UCSD-AML1 (cell line): ENCODE measurements around the gene ALK.

ENCODE experiments used
- DNase-seq: peaks from one replicate; lab custom pipeline; 2025; ENCODE audit not compliant: unreplicated experiment; lab: John Stamatoyannopoulos, UW

ALK gene

DNA sequence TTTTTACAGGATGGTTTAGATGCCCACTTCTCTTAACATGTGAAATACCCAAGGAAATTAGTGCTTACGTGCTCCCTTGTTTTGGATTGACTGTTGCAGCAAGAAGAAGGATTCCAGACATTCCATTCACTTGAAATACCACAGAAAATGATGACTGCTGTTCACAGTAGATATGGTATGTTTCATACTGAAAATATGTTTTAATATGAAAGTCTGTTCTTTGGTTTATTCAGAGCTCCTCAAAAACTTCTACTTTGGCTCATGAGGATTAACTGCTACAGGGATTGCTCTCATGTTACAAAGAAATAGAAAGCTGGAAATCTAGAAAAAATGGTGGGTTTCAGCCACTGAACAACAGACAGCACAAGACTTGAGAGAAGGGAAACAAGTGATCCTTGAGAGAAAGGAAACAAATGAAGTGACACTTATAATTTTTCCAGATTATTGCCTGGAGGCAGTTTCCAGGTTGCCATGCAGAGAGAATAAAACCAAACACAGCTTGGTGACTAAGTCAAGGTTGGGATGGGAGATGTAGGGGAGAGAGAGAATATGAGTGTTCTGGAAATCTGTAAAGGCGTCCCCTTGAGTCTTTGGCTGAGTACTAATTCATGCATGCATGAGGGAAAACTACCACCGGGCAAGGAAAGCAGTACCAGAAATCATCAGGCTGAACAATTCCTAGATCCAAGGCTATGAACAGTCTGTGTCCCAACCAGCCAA lies 458.0 kb downstream of the ALK start:
- no peak for DNase-seq

GRCh38 chr2:29462293-29462692 lies 459.1 kb downstream of the ALK start:
- no peak for DNase-seq

DNA sequence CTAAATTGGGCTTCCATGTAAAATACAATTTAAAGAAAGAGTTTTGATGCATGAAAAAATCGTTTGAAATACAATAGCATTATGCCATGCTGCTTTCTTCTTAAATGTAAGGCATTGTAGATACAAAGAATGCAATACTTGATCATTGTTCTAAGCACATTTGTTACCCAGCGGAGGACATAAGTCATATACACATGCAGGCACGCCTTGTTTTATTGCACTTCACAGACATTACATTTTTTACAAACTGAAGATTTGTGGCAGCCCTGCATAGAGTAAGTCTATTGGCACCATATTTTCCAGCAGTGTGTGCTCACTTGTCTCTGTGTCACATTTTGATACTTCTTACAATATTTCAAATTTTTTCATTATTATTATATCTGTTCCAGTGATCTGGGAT lies 461.2 kb downstream of the ALK start:
- DNase-seq = no peak

GRCh38 chr2:29459445-29460179 lies 461.8 kb downstream of the ALK start:
- DNase-seq = no peak

- DNase-seq = no peak
Measured at GRCh38 chr2:29456429-29456828, 465.0 kb downstream of the ALK start.

DNA sequence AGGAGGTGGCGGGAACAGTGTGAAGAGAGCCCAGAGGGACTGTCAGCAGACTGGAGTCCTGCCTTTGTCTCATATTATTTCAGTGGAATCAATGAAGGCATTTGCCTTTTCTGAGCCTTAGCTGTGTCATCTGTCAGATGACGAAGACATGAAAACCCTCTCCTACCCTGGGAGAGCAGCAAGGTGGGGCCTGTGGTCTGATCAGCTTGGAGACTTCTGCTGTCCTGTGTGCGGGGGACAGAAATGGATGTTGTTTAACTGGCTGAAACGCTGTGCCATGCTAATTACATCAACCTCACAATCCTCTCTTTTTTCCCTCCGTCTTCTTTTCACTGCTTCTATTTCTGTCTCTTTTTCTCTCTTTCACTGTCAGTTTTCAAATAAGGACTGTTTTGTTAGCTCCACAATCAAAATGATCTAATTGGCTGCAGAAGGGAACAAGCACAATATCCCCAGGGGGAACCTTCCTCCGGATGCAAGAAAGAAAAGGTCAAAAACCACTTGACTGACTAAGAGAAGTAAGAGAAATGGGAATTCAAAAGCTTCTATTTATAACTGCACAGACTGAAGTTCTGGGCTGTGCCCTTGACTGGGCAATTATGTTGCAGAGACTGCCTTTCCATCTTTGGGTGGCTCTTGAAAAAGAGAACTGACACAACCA lies 466.1 kb downstream of the ALK start:
- no peak for DNase-seq

DNA sequence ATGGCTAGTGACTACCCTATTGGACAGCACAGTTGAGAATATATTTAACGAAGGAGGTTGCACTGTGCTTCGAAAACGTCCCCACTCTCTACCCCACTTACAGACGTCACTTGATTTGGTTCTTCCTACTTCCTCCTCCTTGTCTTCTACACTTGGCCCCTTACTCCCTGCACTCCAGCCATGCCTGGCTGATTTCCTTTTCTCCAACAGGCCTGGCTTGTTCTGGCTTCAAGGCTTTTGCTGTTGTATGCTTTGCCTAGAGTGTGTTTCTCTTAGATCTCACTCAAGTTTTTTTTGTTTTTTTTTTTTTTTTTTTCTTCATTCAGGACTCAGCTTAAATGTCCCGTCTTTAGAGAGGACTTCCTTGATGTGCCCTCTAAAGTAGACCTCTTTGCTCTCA lies 469.4 kb downstream of the ALK start:
- DNase-seq = no peak

DNA sequence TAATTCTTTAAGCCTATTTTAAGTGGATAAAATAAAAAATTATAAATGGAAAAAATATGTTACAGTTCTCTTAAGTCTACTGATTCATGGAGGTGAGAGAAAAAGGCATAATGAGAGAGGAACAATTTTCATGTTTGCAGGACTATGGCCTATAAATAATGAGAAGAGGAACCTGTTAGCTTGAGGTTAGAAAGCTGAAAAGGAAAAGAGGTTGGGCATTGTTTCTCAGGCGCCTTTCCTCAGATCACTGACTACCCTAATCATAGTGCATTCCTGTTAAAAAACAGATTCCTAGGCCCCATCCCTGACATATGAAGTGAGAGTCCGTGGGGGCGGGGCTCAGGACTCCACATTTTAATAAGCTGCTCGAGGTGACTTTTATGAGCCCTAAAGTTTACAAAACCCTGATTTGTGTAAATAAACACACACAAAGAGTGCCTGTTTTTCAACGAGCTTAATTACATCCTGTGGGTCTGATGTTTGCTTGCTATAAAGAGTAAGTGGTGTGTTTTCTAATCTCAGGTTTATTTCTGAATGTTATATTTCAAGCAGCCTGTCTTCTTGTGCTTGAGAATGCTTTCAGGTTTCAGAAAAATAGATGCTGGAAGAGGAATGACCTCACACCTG lies 470.7 kb downstream of the ALK start:
- DNase-seq = no peak

DNA sequence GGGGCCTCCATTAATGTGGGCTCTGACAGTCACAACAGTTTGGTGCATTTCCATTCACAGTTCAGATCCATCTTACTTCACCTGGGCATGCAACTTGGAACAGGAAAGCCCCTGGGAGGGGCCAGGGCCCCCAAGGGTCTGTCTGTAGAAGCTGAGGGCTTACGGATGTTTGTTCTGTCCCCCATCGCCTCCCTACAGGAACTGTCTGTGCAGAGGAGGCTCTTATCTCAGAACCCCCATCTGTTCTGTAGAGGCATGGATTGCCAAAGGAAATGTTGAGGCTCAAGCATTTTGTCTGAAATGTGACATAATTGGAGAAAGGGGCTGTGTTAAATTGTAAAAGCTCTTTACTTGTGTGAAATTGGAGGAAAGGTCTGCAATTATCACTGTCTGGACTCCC lies 471.9 kb downstream of the ALK start:
- peak; percentile 45 for DNase-seq

GRCh38 chr2:29448096-29448688 lies 473.2 kb downstream of the ALK start:
- no peak for DNase-seq

- no peak for DNase-seq
Measured at GRCh38 chr2:29447513-29447912, 473.9 kb downstream of the ALK start.

GRCh38 chr2:29446847-29447246 lies 474.5 kb downstream of the ALK start:
- no peak for DNase-seq

- DNase-seq = no peak
Measured at GRCh38 chr2:29444150-29444549, 477.2 kb downstream of the ALK start.

DNA sequence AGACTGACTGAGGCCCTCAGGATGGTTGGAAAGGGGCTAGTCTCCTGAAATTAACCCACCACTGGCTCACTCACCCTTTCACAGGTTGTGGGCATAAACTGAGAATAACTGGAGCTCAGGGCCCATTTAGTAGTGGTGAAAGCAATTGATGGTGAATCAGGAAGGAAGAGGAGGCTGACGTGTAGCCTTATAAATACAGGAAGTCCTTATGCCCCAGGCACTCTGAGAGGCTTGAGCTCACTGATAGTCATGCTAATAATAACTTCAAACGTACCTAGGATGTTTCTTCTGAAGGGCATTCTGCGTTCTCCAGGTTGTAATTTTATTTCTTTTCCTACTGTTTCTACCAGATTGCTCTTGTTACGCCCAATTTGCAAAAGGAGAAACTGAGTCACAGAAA lies 477.8 kb downstream of the ALK start:
- DNase-seq = no peak

GRCh38 chr2:29443151-29443550 lies 478.2 kb downstream of the ALK start:
- no peak for DNase-seq

DNA sequence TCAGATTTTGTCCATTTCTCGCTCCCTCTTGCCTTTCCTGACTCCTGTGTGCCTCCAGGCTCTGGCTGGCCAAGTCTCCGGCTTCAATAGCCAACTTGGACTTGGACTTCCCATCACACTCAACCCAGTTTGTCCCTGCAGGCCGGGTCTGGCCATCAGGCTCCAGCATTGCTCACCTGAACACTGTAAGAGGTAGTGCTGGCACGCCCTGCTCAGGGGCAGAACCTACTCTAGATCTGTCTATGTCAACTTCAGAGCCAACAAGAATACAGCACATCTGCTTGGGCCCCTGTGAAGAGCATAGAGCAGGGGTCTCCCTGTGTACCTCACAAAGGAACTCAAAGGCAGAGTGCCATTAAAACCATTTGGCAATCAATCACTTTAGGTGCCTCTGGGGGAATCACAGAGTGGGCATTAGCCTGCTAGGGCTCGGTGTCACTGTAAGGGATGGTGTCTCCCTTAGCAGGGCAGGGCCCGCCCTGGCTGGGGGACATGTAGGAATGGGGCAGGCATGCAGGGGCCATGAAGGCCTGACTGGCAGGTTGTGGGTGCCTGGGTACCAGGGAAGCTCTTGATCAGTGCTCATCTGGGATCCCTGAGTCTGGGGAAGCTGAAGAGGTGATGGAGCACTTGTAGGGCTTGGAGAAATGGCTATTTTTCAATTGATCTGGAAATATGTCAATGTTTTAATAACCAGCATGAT lies 480.3 kb downstream of the ALK start:
- no peak for DNase-seq

DNA sequence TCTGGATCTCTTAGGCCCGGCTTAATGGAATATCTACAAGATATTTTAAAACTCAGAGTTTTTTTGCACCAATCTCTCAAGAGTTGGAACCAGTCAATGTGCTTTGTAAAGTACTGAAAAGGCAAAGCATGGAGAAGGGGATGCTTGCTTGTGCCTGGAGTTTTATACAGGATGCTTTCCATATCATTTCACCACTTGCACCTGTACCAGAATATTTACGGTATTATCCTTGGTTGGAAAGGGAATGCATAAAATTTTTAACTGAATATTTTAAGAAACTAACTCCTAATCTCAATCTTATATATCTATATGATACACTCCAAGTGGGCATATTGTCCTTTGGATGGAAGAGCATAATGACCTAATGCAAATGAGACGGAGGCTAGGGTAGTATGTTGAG lies 487.5 kb downstream of the ALK start:
- no peak for DNase-seq

- no peak for DNase-seq
Measured at GRCh38 chr2:29433128-29433527, 488.3 kb downstream of the ALK start.

DNA sequence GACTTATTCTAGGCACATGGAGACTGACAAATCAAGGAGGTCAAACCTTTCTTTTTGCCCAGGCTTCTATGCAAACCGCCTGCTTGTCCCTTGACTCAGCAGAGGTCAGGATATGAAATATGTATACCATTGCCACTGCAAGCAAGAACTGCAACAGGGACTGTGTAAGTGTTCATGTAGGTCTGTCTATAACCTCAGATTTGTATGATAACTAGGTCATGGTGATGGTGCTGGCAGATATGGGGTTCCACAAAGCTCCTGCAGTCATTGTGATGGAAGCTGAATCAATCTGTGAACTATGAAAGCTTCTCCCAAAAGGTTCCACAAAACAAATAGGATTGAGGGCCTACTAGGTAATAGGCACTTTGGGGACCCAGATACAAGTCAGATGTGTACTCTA lies 489.9 kb downstream of the ALK start:
- no peak for DNase-seq

GRCh38 chr2:29430382-29431112 lies 490.8 kb downstream of the ALK start:
- no peak for DNase-seq
